Measurements from ENCODE around the gene FMO1.

The FMO1 gene

GRCh38 chr1:171210355-171210754 lies 37.9 kb upstream of the FMO1 start:
- no peak for TF ChIP-seq CTCF (IDR thresholded peaks at IDR 0.05)
- intact Hi-C loops (cut with DNase I; ENCODE audit: low total_unique reads): loop anchor here (10.0 kb wide), 1 partner anchor 66 kb away; no protein-coding TSS in a partner anchor

GRCh38 chr1:171212607-171213351 lies 35.5 kb upstream of the FMO1 start:
- DNase-seq: no peak
- peaks cover 1 to 7% (median 6%) of the 10 kb centered on the region in 3 donors for H3K36me3 ChIP-seq
- no peak overlapping the region for H3K27ac ChIP-seq
- peaks cover 0 to 17% (median 4%) of the 10 kb centered on the region in 4 donors for H3K4me1 ChIP-seq
- no peaks in the 10 kb centered on the region for H3K27me3 ChIP-seq
- TF ChIP-seq CTCF (IDR thresholded peaks at IDR 0.05): no peak
- H3K4me3 ChIP-seq: no peak overlapping the region
- intact Hi-C loops (cut with DNase I; ENCODE audit: low total_unique reads): loop anchor here (10.0 kb wide), 1 partner anchor 68 kb away; no protein-coding TSS in a partner anchor
- H3K9me3 ChIP-seq: no peaks in the 10 kb centered on the region

More at GRCh38 chr1:171210355-171210754, 37.9 kb upstream of the FMO1 start:
- Histone ChIP-seq H3K27ac (peak overlapping the region in 1 of 2 donors; percentile 16), H3K27me3 (no peaks in the 10 kb centered on the region), H3K36me3 (peaks cover 15 to 18% (median 15%) of the 10 kb centered on the region in 3 donors), H3K9me3 (no peaks in the 10 kb centered on the region), H3K4me3 (no peak overlapping the region), H3K4me1 (peaks cover 0 to 17% (median 4%) of the 10 kb centered on the region in 4 donors)
- DNase-seq: no peak

GRCh38 chr1:171213559-171214454 lies 34.5 kb upstream of the FMO1 start:
- Histone ChIP-seq H3K9me3 (no peaks in the 10 kb centered on the region), H3K27me3 (no peaks in the 10 kb centered on the region), H3K4me1 (peaks cover 0 to 21% (median 13%) of the 10 kb centered on the region in 4 donors), H3K36me3 (no peaks in the 10 kb centered on the region), H3K4me3 (no peak overlapping the region), H3K27ac (no peak overlapping the region)
- no peak for TF ChIP-seq CTCF (IDR thresholded peaks at IDR 0.05)
- no peak for DNase-seq
- intact Hi-C loops (cut with DNase I; ENCODE audit: low total_unique reads): loop anchor here (10.0 kb wide), 1 partner anchor 69 kb away; no protein-coding TSS in a partner anchor

- Histone ChIP-seq H3K4me3 (no peak overlapping the region), H3K4me1 (peaks cover 0 to 52% (median 42%) of the 10 kb centered on the region in 4 donors), H3K36me3 (no peaks in the 10 kb centered on the region), H3K9me3 (no peaks in the 10 kb centered on the region), H3K27ac (peak overlapping the region; percentile 74 to 82), H3K27me3 (no peaks in the 10 kb centered on the region)
- intact Hi-C loops (cut with DNase I; ENCODE audit: low total_unique reads): loop anchor here (10.0 kb wide), 1 partner anchor 73 kb away; no protein-coding TSS in a partner anchor
- no peak for TF ChIP-seq CTCF (IDR thresholded peaks at IDR 0.05)
- no peak for DNase-seq
Observed at GRCh38 chr1:171217658-171218443, 30.4 kb upstream of the FMO1 start.

GRCh38 chr1:171218661-171219060 lies 29.6 kb upstream of the FMO1 start:
- peak overlapping the region; percentile 74 to 82 for H3K27ac ChIP-seq
- no peaks in the 10 kb centered on the region for H3K9me3 ChIP-seq
- intact Hi-C loops (cut with DNase I; ENCODE audit: low total_unique reads): loop anchor here (10.0 kb wide), 1 partner anchor 74 kb away; no protein-coding TSS in a partner anchor
- no peaks in the 10 kb centered on the region for H3K27me3 ChIP-seq
- DNase-seq: no peak
- TF ChIP-seq CTCF (IDR thresholded peaks at IDR 0.05): no peak
- no peak overlapping the region for H3K4me3 ChIP-seq
- H3K4me1 ChIP-seq: peaks cover 0 to 60% (median 46%) of the 10 kb centered on the region in 4 donors
- no peaks in the 10 kb centered on the region for H3K36me3 ChIP-seq
